Activated T-cell treated with anti-CD3 and anti-CD28 coated beads, Interleukin-2, amount 50 U/mL, for 24 hours (primary cell): ENCODE results near the gene XPNPEP2.

ENCODE experiments used
- DNase-seq: peaks from one replicate; pipeline ENCODE4 v3.0.0-alpha.2; 2020
- H3K27ac Mint-ChIP-seq: 2 replicates; pipeline ENCODE4 v1.8.0; 2020; ENCODE audit warnings: mild to moderate bottlenecking, mixed read lengths
- H3K27me3 Mint-ChIP-seq: 2 replicates; pipeline ENCODE4 v1.8.0; 2020; ENCODE audit warnings: mixed read lengths
- H3K36me3 Mint-ChIP-seq: 2 replicates; pipeline ENCODE4 v1.8.0; 2020; ENCODE audit warnings: low read depth, mixed read lengths
- H3K4me1 Mint-ChIP-seq: 2 replicates; pipeline ENCODE4 v1.8.0; 2020; ENCODE audit warnings: low read depth, mixed read lengths
- H3K4me3 Mint-ChIP-seq: 2 replicates; pipeline ENCODE4 v1.8.0; 2020; ENCODE audit warnings: mild to moderate bottlenecking, moderate library complexity, mixed read lengths
- H3K9me3 Mint-ChIP-seq: 2 replicates; pipeline ENCODE4 v1.8.0; 2020; ENCODE audit warnings: mixed read lengths

Gene XPNPEP2

GRCh38 chrX:129738466-129739308, at the start of gene XPNPEP2:
Gene XPNPEP2, plus strand, starts transcription at chrX:129738979. Its CDS starts 235 bp downstream, at chrX:129739214.
- H3K4me1 Mint-ChIP-seq = peaks cover 35% of the 10 kb centered on the region
- H3K9me3 Mint-ChIP-seq = no peaks in the 10 kb centered on the region
- peaks cover 13% of the 10 kb centered on the region for H3K27me3 Mint-ChIP-seq
- H3K4me3 Mint-ChIP-seq = no peak within 1 kb of the TSS
- H3K27ac Mint-ChIP-seq = peak within 1 kb of the TSS; percentile 28
- no peak for DNase-seq
- H3K36me3 Mint-ChIP-seq = no peaks in the 10 kb centered on the region

GRCh38 chrX:129689796-129690195, 49.0 kb upstream of the XPNPEP2 start:
- Mint-ChIP-seq H3K27me3 (peaks cover 9% of the 10 kb centered on the region), H3K27ac (no peak overlapping the region), H3K4me3 (no peak overlapping the region), H3K36me3 (no peaks in the 10 kb centered on the region), H3K9me3 (no peaks in the 10 kb centered on the region), H3K4me1 (no peaks in the 10 kb centered on the region)
- DNase-seq = no peak

DNA sequence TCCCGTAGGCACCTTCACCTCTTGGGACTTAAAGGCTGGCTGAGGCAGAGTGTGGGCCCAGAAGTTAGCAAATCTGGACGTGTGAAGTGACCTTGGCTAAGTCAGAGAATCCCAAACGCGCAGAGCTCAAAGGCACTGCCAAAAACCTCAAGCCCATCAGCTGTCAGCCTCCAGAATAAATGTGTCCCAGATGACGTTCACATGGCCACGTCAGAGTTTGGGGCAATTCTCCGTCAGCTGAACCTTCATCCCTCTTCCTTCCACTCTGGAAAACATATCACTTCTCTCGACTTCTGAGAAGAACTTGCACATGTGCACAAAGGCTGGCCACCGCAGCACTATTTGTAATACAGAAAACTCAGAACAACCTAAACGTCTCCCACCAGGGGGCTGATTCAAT, 48.3 kb upstream of the XPNPEP2 start:
- Mint-ChIP-seq H3K27me3 (peaks cover 12% of the 10 kb centered on the region), H3K27ac (no peak overlapping the region), H3K36me3 (no peaks in the 10 kb centered on the region), H3K9me3 (no peaks in the 10 kb centered on the region), H3K4me3 (no peak overlapping the region), H3K4me1 (no peaks in the 10 kb centered on the region)
- DNase-seq = no peak

DNA sequence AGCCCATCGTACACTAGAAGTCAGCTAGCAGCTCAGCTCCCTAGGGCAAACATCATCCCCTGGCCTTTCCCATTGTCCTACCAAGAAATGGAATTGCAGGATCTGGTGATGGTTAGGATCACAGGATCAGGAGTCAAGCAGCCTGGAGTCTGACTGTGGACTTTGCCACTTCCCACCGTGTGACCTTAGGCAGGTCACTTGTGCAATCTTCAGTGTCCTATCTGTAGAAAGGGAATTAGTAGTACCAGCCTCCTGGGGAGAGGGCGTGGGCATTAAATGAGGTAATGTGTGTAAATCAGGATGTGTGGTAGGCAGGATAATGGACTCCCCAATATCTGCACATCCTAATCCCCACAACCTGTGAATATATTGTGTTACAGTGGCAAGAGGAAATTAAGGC, 45.4 kb upstream of the XPNPEP2 start:
- no peak for DNase-seq
- Mint-ChIP-seq H3K9me3 (no peaks in the 10 kb centered on the region), H3K36me3 (no peaks in the 10 kb centered on the region), H3K4me3 (no peak overlapping the region), H3K27me3 (peaks cover 7% of the 10 kb centered on the region), H3K27ac (no peak overlapping the region), H3K4me1 (no peaks in the 10 kb centered on the region)

DNA sequence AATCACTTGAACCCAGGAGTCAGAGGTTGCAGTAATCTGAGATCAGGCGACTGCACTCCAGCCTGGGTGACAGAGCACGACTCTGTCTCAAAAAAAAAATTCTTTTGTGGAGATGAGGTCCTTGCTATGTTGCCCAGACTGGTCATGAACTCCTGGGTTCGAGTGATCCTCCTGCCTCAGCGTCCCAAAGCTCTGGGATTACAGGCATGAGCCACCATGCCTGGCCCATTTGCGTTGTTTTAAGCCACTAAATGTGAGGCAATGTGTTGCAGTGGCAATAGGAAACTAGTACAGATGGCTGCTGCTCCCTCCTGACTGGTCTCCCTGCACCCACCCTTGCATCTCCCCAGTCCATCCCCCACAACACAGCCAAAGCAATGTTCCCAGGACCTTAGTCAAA, 44.0 kb upstream of the XPNPEP2 start:
- Mint-ChIP-seq H3K27ac (no peak overlapping the region), H3K4me1 (no peaks in the 10 kb centered on the region), H3K27me3 (peaks cover 3% of the 10 kb centered on the region), H3K9me3 (no peaks in the 10 kb centered on the region), H3K36me3 (no peaks in the 10 kb centered on the region), H3K4me3 (no peak overlapping the region)
- DNase-seq = no peak

DNA sequence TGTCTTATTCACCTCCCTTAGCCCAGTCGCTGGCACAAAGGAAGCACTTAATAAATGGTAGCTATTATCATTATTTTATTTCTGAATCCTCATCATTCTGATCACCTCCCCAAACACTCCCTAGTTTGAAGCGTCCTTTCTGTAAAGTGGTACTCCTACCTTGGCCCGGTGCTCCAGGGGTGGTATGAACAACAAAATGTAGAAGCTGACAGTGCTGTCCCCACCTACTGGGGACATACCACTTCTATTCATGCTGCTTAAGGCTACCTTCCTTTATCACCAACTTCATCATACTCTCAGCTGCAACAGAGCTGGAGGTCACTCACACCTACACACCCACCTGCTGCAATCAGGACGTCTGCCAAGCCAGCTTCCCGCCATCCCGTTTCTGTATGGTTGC, 43.2 kb upstream of the XPNPEP2 start:
- no peak overlapping the region for H3K27ac Mint-ChIP-seq
- peaks cover 3% of the 10 kb centered on the region for H3K27me3 Mint-ChIP-seq
- no peak overlapping the region for H3K4me3 Mint-ChIP-seq
- no peaks in the 10 kb centered on the region for H3K4me1 Mint-ChIP-seq
- H3K36me3 Mint-ChIP-seq = no peaks in the 10 kb centered on the region
- no peak for DNase-seq
- H3K9me3 Mint-ChIP-seq = no peaks in the 10 kb centered on the region

DNA sequence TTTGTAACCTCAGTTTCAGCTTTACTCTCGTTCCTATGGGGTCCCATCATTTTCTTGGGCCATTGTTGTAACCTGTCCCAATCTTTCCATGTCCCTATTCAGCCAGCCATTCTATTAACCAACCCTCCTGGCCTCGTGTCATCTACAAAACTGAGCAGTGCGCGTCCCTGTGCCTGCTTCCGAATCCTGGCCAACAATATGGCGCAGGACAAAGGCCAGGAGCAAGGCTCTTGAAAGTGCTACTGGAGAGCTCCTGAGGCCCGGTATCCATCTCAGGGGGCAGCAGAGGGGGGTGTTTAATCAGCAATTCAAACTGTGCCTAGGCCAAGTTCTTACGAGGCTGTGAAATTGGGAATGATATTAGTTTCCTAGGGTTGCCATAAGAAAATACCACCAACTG, 42.8 kb upstream of the XPNPEP2 start:
- Mint-ChIP-seq H3K36me3 (no peaks in the 10 kb centered on the region), H3K4me3 (no peak overlapping the region), H3K27ac (no peak overlapping the region), H3K9me3 (no peaks in the 10 kb centered on the region), H3K4me1 (no peaks in the 10 kb centered on the region), H3K27me3 (peaks cover 3% of the 10 kb centered on the region)
- no peak for DNase-seq

- H3K9me3 Mint-ChIP-seq = no peaks in the 10 kb centered on the region
- H3K4me3 Mint-ChIP-seq = no peak overlapping the region
- no peak overlapping the region for H3K27ac Mint-ChIP-seq
- no peaks in the 10 kb centered on the region for H3K4me1 Mint-ChIP-seq
- DNase-seq = no peak
- peaks cover 3% of the 10 kb centered on the region for H3K27me3 Mint-ChIP-seq
- no peaks in the 10 kb centered on the region for H3K36me3 Mint-ChIP-seq
These were observed 42.2 kb upstream of the XPNPEP2 start for GRCh38 chrX:129696463-129697155.

DNA sequence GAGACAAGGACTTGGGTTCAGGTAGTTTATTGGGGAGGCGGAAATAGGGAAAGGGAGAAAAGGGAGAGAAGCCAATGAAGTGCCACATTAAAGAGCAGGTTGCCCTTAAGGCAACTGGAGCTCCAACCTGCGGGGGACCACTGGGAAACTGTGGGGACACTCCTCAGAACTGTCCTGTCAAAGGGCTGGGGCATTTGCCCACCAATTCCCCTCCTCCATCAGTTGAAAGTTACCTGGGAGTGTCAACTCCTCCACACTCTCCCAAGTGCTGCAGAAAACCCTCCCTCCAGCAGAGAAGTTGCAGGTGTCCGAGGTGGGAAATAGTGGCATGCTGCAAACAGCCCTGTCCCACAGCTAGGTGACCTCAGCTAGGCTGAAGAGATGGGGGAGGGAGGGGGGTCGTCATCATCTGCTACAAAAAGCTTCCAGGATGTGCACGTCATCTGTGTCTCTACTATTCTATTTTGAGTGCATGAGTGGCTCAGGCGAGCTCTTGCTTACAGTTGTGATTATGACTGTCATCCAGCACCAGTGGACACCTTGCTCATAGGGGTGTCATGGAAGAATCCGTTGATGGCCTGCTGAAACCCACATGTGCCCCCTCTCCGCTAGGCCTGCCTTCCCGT, 41.5 kb upstream of the XPNPEP2 start:
- DNase-seq = no peak
- no peaks in the 10 kb centered on the region for H3K4me1 Mint-ChIP-seq
- H3K4me3 Mint-ChIP-seq = no peak overlapping the region
- H3K27me3 Mint-ChIP-seq = peaks cover 5% of the 10 kb centered on the region
- H3K36me3 Mint-ChIP-seq = no peaks in the 10 kb centered on the region
- H3K27ac Mint-ChIP-seq = no peak overlapping the region
- no peaks in the 10 kb centered on the region for H3K9me3 Mint-ChIP-seq

DNA sequence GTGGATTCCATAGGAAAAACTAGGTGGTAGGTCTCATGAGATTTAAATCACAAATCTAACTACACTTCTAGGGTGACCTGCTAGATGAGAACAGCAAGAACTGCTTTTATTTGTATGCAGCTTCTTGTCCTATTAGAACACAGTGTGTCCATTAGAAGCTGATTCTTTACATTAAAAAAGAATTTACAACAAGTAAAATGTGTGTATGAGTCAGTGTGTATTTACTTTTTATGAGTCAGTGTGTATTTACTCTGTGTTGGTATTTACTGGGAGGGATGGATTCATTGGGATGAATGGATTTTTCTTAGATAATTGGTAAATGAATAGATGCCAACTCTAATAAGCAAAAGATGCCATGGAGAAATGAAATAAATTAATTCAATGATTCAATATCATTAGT, 40.6 kb upstream of the XPNPEP2 start:
- no peak overlapping the region for H3K4me3 Mint-ChIP-seq
- peaks cover 5% of the 10 kb centered on the region for H3K27me3 Mint-ChIP-seq
- no peaks in the 10 kb centered on the region for H3K4me1 Mint-ChIP-seq
- no peak for DNase-seq
- H3K9me3 Mint-ChIP-seq = no peaks in the 10 kb centered on the region
- H3K27ac Mint-ChIP-seq = no peak overlapping the region
- H3K36me3 Mint-ChIP-seq = no peaks in the 10 kb centered on the region

DNA sequence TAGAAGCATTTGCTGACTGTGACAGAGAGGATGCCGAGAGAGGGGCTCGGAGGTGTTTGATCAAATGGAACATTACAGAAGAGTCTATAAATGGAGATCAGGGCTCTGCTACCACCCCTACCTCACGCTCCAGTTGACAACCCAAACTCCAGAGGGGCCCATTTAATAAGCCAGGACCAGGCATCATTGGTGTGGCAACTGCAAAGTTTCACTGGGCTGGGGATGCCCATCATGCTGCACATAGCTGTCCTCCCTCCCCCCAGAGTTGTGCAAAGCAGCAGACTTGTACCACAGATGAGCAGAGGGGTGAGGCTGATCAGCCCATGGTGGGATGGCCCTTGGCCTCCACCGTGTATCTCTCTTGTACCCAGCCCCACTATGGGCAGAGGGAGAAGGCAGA, 38.2 kb upstream of the XPNPEP2 start:
- H3K4me1 Mint-ChIP-seq = no peaks in the 10 kb centered on the region
- DNase-seq = no peak
- H3K36me3 Mint-ChIP-seq = no peaks in the 10 kb centered on the region
- no peak overlapping the region for H3K4me3 Mint-ChIP-seq
- no peaks in the 10 kb centered on the region for H3K9me3 Mint-ChIP-seq
- no peak overlapping the region for H3K27ac Mint-ChIP-seq
- peaks cover 6% of the 10 kb centered on the region for H3K27me3 Mint-ChIP-seq

- Mint-ChIP-seq H3K4me1 (no peaks in the 10 kb centered on the region), H3K27me3 (peaks cover 8% of the 10 kb centered on the region), H3K27ac (no peak overlapping the region), H3K36me3 (no peaks in the 10 kb centered on the region), H3K4me3 (no peak overlapping the region), H3K9me3 (no peaks in the 10 kb centered on the region)
- no peak for DNase-seq
These were observed 37.1 kb upstream of the XPNPEP2 start for GRCh38 chrX:129701624-129702069.

DNA sequence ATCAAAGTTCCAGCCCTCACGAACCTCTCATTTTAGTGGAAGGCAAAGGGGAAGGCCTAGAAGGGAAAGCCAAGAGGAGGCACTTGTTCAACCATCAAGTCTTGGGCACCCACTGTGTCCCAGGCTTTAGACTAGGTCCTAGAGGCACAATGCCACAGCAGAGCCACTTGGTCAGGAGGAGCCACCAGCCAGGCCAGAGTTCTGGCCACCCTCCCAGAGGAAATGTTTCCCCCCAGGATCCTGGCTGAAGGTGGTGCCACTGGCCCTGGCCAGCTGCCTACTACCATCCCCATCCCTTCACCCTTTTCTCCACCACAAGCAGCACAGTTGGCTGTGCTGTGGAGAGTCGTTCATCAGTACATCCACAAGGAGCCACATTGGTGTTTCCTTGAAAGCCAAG, 34.3 kb upstream of the XPNPEP2 start:
- Mint-ChIP-seq H3K4me1 (no peaks in the 10 kb centered on the region), H3K27me3 (peaks cover 29% of the 10 kb centered on the region), H3K4me3 (no peak overlapping the region), H3K27ac (no peak overlapping the region), H3K36me3 (no peaks in the 10 kb centered on the region), H3K9me3 (peaks cover 2% of the 10 kb centered on the region)
- no peak for DNase-seq

DNA sequence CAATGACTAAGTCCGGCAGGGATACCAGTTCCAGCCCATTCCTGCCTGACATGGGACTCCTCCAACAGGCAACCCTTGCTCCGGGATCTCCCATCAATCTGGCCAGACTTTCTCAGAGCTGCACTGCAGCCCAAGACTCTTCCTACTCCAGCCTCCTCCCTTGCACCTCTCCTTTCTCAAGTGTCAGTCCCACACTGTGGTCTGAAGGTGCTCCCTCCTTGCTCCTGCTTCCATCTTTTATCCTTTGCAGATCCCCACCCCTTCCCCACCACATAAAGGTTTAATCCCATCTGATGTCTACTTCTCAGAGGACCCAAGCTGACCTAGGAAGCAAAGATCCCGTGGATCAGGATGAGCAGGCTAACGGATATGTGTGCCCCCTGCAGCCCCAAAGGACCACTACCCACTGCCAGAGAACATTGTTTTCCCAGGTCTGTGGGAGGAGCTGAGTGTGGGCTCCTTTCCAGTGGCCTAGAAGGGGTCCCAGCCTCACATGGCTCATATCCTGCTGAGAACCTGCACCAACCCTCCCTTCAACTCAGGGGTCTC, 33.3 kb upstream of the XPNPEP2 start:
- H3K4me1 Mint-ChIP-seq = no peaks in the 10 kb centered on the region
- peaks cover 34% of the 10 kb centered on the region for H3K27me3 Mint-ChIP-seq
- H3K27ac Mint-ChIP-seq = no peak overlapping the region
- no peak for DNase-seq
- peaks cover 2% of the 10 kb centered on the region for H3K9me3 Mint-ChIP-seq
- H3K4me3 Mint-ChIP-seq = no peak overlapping the region
- H3K36me3 Mint-ChIP-seq = no peaks in the 10 kb centered on the region

- Mint-ChIP-seq H3K4me1 (no peaks in the 10 kb centered on the region), H3K27ac (no peak overlapping the region), H3K9me3 (peaks cover 2% of the 10 kb centered on the region), H3K27me3 (peaks cover 39% of the 10 kb centered on the region), H3K4me3 (no peak overlapping the region), H3K36me3 (no peaks in the 10 kb centered on the region)
- DNase-seq = no peak
These were observed 32.8 kb upstream of the XPNPEP2 start for GRCh38 chrX:129705988-129706387.
